Stimulated activated CD4-positive, alpha-beta T cell treated with anti-CD3 and anti-CD28 coated beads, Interleukin-12 subunit alpha, Interleukin-12 subunit beta, amount 100 ng/mL, for 4 hours (primary cell): ENCODE data around the gene LEFTY1.
"Not testable (repeated sequence)": the region's sequence is repeated elsewhere in the genome, so short reads cannot be mapped to it uniquely, and the experiment has no call there.

ENCODE experiments used
- DNase-seq: peaks from one replicate; pipeline ENCODE4 v3.0.0-alpha.2; 2020

Gene LEFTY1

GRCh38 chr1:225887554-225888288 is 1.2 kb downstream of the LEFTY1 start:
- not testable (repeated sequence) for DNase-seq

GRCh38 chr1:225887030-225887314 is 2.0 kb downstream of the LEFTY1 start:
- DNase-seq = no peak

- no peak for DNase-seq
These were observed 2.6 kb downstream of the LEFTY1 start for GRCh38 chr1:225886159-225887029.

- DNase-seq = no peak
These were observed 3.6 kb downstream of the LEFTY1 start for GRCh38 chr1:225885336-225885735.

GRCh38 chr1:225883616-225884265 is 5.2 kb downstream of the LEFTY1 start:
- DNase-seq = no peak

- peak; percentile 40 for DNase-seq
These were observed 6.0 kb downstream of the LEFTY1 start for GRCh38 chr1:225882694-225883615.

- DNase-seq = peak; percentile 84
These were observed 6.8 kb downstream of the LEFTY1 start, which contains the start of gene TMEM63A for GRCh38 chr1:225881959-225882693. Gene TMEM63A, minus strand, starts transcription at chr1:225882380. Its CDS starts 4,800 bp downstream, at chr1:225877580.

- DNase-seq = peak; percentile 27
These were observed 7.6 kb downstream of the LEFTY1 start for GRCh38 chr1:225881081-225881958.

- no peak for DNase-seq
These were observed 8.3 kb downstream of the LEFTY1 start for GRCh38 chr1:225880636-225881035.

- DNase-seq = no peak
These were observed 8.7 kb downstream of the LEFTY1 start for GRCh38 chr1:225880222-225880588.

GRCh38 chr1:225879521-225880221 is 9.3 kb downstream of the LEFTY1 start:
- no peak for DNase-seq

GRCh38 chr1:225878282-225878681 is 10.7 kb downstream of the LEFTY1 start:
- no peak for DNase-seq

- DNase-seq = peak; percentile 35
These were observed 11.4 kb downstream of the LEFTY1 start for GRCh38 chr1:225877580-225877979.

GRCh38 chr1:225876900-225877510 is 11.9 kb downstream of the LEFTY1 start:
- no peak for DNase-seq

- DNase-seq = no peak
These were observed 13.7 kb downstream of the LEFTY1 start for GRCh38 chr1:225875044-225875815.

GRCh38 chr1:225874431-225874830 is 14.5 kb downstream of the LEFTY1 start:
- DNase-seq = no peak

- no peak for DNase-seq
These were observed 15.6 kb downstream of the LEFTY1 start for GRCh38 chr1:225873281-225873850.

GRCh38 chr1:225872075-225872430 is 16.9 kb downstream of the LEFTY1 start:
- DNase-seq = no peak
